ENCODE data around the gene ATXN1.

DNA sequence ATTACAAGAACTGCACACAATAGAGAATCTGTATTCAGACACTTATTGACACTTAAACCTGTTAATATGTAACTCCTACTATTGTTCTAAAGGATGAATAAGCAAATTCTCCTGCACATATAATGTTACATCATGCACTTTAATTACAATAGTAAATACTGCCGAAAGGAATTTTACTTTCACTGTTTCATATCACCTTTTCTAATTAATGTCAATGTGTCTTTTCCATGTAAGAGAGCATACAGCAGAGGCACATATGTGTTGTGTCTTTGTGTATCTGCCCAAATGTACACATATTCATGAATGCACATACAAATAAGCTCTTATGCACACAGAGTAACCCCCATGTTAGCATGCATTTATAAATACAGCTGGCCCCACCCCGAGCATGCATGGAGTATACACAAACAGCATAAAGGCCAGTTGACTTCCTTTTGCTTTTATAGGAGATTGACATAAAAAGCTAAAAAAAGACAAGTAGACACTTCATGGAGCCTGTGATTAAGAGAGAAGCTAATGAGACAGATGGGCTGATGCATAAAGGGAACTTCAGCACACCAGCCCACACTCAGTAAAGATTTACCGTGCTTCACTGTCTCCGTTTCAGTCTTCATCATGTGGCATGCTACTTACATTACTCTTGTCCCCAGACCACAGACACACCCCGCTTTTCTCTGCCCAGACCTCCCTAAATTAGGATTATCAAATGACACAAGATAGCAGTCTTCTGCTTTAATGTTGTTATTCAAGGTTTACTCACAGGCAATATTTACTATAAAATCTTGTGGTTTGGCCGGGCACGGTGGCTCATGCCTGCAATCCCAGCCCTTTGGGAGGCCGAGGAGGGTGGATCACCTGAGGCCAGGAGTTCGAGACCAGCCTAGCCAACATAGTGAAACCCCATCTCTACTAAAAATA lies 184.6 kb downstream of the ATXN1 start:
- TF ChIP-seq, protein P1, sequence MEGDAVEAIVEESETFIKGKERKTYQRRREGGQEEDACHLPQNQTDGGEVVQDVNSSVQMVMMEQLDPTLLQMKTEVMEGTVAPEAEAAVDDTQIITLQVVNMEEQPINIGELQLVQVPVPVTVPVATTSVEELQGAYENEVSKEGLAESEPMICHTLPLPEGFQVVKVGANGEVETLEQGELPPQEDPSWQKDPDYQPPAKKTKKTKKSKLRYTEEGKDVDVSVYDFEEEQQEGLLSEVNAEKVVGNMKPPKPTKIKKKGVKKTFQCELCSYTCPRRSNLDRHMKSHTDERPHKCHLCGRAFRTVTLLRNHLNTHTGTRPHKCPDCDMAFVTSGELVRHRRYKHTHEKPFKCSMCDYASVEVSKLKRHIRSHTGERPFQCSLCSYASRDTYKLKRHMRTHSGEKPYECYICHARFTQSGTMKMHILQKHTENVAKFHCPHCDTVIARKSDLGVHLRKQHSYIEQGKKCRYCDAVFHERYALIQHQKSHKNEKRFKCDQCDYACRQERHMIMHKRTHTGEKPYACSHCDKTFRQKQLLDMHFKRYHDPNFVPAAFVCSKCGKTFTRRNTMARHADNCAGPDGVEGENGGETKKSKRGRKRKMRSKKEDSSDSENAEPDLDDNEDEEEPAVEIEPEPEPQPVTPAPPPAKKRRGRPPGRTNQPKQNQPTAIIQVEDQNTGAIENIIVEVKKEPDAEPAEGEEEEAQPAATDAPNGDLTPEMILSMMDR (IDR thresholded peaks at IDR 0.05), result no peak
- TF ChIP-seq EP300 (IDR thresholded peaks at IDR 0.05), result no peak
- no peak for TF ChIP-seq POLR2AphosphoS5 (IDR thresholded peaks at IDR 0.05)
- no peak for TF ChIP-seq POLR2A (IDR thresholded peaks at IDR 0.05)

All from gastroesophageal sphincter (tissue), 3 donors.